Measurements from ENCODE around the gene SHISAL2A.

The SHISAL2A gene

GRCh38 chr1:52623812-52624211 is 9.2 kb upstream of the SHISAL2A start:
- no peak for DNase-seq

- DNase-seq: no peak
Observed at GRCh38 chr1:52627028-52627427, 5.9 kb upstream of the SHISAL2A start.

GRCh38 chr1:52628614-52629324 is 4.2 kb upstream of the SHISAL2A start:
- no peak for DNase-seq

- DNase-seq: no peak
Observed at GRCh38 chr1:52629325-52629643, 3.7 kb upstream of the SHISAL2A start.

- no peak for DNase-seq
Observed at GRCh38 chr1:52629667-52630066, 3.3 kb upstream of the SHISAL2A start.

GRCh38 chr1:52631759-52632331 is 1.1 kb upstream of the SHISAL2A start:
- no peak for DNase-seq

- peak; percentile 65 for DNase-seq
Observed at GRCh38 chr1:52633291-52633754, 355 bp downstream of the SHISAL2A start.

GRCh38 chr1:52634111-52634510 is 1.1 kb downstream of the SHISAL2A start:
- DNase-seq: no peak

- no peak for DNase-seq
Observed at GRCh38 chr1:52635321-52636089, 2.5 kb downstream of the SHISAL2A start.

- DNase-seq: no peak
Observed at GRCh38 chr1:52636721-52637695, 4.0 kb downstream of the SHISAL2A start.

- no peak for DNase-seq
Observed at GRCh38 chr1:52637946-52638345, 5.0 kb downstream of the SHISAL2A start.

- no peak for DNase-seq
Observed at GRCh38 chr1:52640697-52641096, 7.7 kb downstream of the SHISAL2A start.

GRCh38 chr1:52641307-52641706 is 8.3 kb downstream of the SHISAL2A start:
- DNase-seq: no peak

- DNase-seq: no peak
Observed at GRCh38 chr1:52645261-52645660, 12.3 kb downstream of the SHISAL2A start.

- DNase-seq: no peak
Observed at GRCh38 chr1:52651904-52652303, 18.9 kb downstream of the SHISAL2A start.

- no peak for DNase-seq
Observed at GRCh38 chr1:52653207-52653849, 20.4 kb downstream of the SHISAL2A start.

GRCh38 chr1:52654063-52654462 is 21.1 kb downstream of the SHISAL2A start:
- DNase-seq: no peak

- DNase-seq: no peak
Observed at GRCh38 chr1:52657702-52658101, 24.7 kb downstream of the SHISAL2A start.

GRCh38 chr1:52658795-52659194 is 25.8 kb downstream of the SHISAL2A start:
- DNase-seq: no peak

- no peak for DNase-seq
Observed at GRCh38 chr1:52659356-52659755, 26.4 kb downstream of the SHISAL2A start.

- peak; percentile 7 for DNase-seq
Observed at GRCh38 chr1:52659851-52660596, 27.1 kb downstream of the SHISAL2A start.

- no peak for DNase-seq
Observed at GRCh38 chr1:52660807-52661206, 27.8 kb downstream of the SHISAL2A start.

All from NCI-H146 (cell line).